MM.1S (cell line): Measurements from ENCODE around the gene UBE2Q2.

Source experiments
- CTCF ChIP-seq: fragments of 300-600 bp; sonication (generic); IDR thresholded peaks from 2 replicates; pipeline ENCODE4 v1.5.1; 2016; ENCODE audit warnings: antibody characterized with exemption, low read length, mixed read lengths
- EZH2 ChIP-seq: fragments of 300-600 bp; sonication (generic); optimal IDR thresholded peaks from 2 replicates; pipeline ENCODE3; 2017; ENCODE audit warnings: low read depth, mild to moderate bottlenecking, antibody characterized with exemption, low read length, mixed read lengths
- EZH2phosphoT487 ChIP-seq: fragments of 300-600 bp; sonication (generic); IDR thresholded peaks from 2 replicates; pipeline ENCODE4 v1.6.1; 2018; ENCODE audit warnings: antibody characterized with exemption, low read length

DNA sequence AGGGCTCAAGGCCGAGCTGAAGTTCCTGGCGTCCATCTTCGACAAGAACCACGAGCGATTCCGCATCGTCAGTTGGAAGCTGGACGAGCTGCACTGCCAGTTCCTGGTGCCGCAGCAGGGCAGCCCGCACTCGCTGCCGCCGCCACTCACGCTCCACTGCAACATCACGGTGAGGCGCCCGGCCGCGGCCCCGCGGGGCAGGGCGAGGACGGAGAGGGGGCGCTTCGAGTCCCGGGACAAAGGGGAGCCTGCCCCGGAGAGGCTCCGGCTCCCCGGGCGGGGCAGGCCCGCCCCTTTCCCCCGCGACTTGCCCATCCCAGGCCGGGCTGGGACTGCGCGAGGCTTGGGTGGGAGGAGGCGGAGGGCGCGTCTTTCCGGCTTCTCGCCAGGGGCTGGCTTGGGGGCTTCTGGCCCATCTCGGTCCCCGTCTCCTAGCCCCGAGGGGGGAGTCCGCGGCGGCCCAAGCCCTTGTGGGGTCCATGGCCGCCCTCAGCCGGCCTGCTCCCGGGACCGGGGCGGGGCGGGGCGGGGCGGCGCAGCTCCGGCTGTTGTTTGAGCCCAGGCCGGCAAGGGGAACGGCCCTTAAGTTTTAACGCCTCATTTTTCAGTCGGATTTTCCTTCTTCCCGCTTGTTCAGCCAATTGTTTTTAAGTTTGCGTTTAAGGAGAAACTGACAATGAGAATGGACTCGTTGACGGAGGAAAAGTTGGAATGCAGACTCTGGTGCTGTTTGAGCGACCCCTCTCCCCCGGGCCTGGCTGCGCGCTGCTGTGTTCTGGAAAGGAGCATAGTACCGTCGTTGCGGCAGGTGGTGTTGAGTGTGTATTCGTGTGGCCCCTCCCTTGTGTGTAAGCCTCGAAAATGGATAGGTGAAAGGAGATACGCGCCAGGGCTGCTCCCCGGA, 683 bp downstream of the UBE2Q2 start:
- no peak for TF ChIP-seq CTCF
- no peak for TF ChIP-seq EZH2phosphoT487
- no peak for TF ChIP-seq EZH2
